AG04450 (cell line): ENCODE data around the gene GMPPA. TPM values are rescaled to one million over a fixed set of nuclear protein-coding genes. Genes with fewer than 3 reads are reported as not detected.

Source experiments
- CTCF ChIA-PET: fragments of 300-600, 350-600 bp; formaldehyde crosslinking; extraction: SDS; loops from one replicate; lab custom pipeline; 2022; ENCODE audit warnings: antibody characterized with exemption, inconsistent platforms; lab: Charles Lee
- POLR2A ChIA-PET: fragments of 350-600 bp; formaldehyde crosslinking; extraction: SDS; loops from one replicate; lab custom pipeline; 2021; ENCODE audit warnings: antibody characterized with exemption, inconsistent platforms; lab: Yijun Ruan, JAX
- DNase-seq: peaks from one replicate; pipeline ENCODE4 v3.0.0-alpha.2; 2011; ENCODE audit warnings: low read depth, low spot score
- H3K27ac ChIP-seq: one replicate; pipeline ENCODE4 v1.5.1; 2012; ENCODE audit warnings: low read depth, low read length, control low read depth
- H3K27me3 ChIP-seq: one replicate; pipeline ENCODE4 v1.6.0; 2012; ENCODE audit warnings: low read length; ENCODE audit not compliant: control insufficient read depth, insufficient read depth
- H3K4me3 ChIP-seq: 2 replicates; pipeline ENCODE4 v1.5.1; 2011; ENCODE audit warnings: mild to moderate bottlenecking, low read depth, low read length, control low read depth
- H3K9me3 ChIP-seq: 2 replicates; pipeline ENCODE4 v1.5.1; 2012; ENCODE audit warnings: low read length; ENCODE audit not compliant: control insufficient read depth, insufficient read depth
- polyA plus RNA-seq: library from polyadenylated mRNA; depleted of rRNA; stranded (reverse); fragments of >200 nt; gene quantifications from 2 replicates; pipeline ENCODE4 v1.2.3, GENCODE V29; 2011
- TF ChIP-seq, protein P1 (sequence below): IDR thresholded peaks from 2 replicates; pipeline ENCODE4 v1.5.1; 2011; ENCODE audit warnings: low read depth, low read length, control low read depth, inconsistent platforms

Gene GMPPA
- polyA plus RNA-seq, 1 experiment, result 90.1 TPM

DNA sequence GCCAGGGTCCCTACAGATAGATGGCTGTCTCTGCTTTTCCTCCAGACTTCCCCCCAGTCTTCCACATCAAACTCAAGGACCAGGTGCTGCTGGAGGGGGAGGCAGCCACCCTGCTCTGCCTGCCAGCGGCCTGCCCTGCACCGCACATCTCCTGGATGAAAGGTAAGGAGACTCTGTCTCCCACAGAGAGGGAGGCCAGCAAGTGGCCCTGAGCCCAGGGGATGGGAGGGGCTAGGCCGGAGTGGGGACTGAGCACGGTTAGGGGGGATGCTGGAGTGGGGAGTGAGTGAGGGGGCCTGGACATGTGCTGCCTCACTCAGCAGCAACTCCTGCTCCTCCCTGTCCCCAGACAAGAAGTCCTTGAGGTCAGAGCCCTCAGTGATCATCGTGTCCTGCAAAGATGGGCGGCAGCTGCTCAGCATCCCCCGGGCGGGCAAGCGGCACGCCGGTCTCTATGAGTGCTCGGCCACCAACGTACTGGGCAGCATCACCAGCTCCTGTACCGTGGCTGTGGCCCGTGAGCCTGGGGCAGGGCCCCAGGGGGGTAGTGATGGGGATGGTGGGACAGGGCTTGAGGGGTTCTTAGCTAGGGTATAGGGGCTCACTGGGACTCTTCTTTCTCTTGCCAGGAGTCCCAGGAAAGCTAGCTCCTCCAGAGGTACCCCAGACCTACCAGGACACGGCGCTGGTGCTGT lies 10.4 kb upstream of the GMPPA start:
- CTCF ChIA-PET, result interaction anchor here (0.8 to 5.6 kb wide), 4 partner anchors 12 to 41 kb away, joined by 4 to 26 read pairs (median 8); no protein-coding TSS in a partner anchor
- DNase-seq, result no peak
- Histone ChIP-seq H3K9me3 (no peaks in the 10 kb centered on the region; the same call in 1 of the 2 replicates), H3K27ac (no peak overlapping the region), H3K4me3 (no peak overlapping the region), H3K27me3 (no peaks in the 10 kb centered on the region)
- POLR2A ChIA-PET, result interaction anchor here (0.7 to 1.3 kb wide), 2 partner anchors 10 kb away, joined by 3 to 10 read pairs; partner anchors contain the start of gene GMPPA
- TF ChIP-seq, protein P1, sequence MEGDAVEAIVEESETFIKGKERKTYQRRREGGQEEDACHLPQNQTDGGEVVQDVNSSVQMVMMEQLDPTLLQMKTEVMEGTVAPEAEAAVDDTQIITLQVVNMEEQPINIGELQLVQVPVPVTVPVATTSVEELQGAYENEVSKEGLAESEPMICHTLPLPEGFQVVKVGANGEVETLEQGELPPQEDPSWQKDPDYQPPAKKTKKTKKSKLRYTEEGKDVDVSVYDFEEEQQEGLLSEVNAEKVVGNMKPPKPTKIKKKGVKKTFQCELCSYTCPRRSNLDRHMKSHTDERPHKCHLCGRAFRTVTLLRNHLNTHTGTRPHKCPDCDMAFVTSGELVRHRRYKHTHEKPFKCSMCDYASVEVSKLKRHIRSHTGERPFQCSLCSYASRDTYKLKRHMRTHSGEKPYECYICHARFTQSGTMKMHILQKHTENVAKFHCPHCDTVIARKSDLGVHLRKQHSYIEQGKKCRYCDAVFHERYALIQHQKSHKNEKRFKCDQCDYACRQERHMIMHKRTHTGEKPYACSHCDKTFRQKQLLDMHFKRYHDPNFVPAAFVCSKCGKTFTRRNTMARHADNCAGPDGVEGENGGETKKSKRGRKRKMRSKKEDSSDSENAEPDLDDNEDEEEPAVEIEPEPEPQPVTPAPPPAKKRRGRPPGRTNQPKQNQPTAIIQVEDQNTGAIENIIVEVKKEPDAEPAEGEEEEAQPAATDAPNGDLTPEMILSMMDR, result no peak

GRCh38 chr2:219488844-219489194 lies 9.9 kb upstream of the GMPPA start:
- ChIA-PET POLR2A (interaction anchor here (0.7 to 1.3 kb wide), 2 partner anchors 10 to 11 kb away, joined by 3 to 10 read pairs; partner anchors contain the start of gene GMPPA), CTCF (interaction anchor here (0.8 to 5.6 kb wide), 3 partner anchors 13 to 27 kb away, joined by 4 to 26 read pairs (median 10); no protein-coding TSS in a partner anchor)
- no peak overlapping the region for H3K4me3 ChIP-seq
- TF ChIP-seq, protein P1, result no peak
- no peak for DNase-seq
- H3K9me3 ChIP-seq, result no peaks in the 10 kb centered on the region; the same call in 1 of the 2 replicates
- no peaks in the 10 kb centered on the region for H3K27me3 ChIP-seq
- H3K27ac ChIP-seq, result no peak overlapping the region

DNA sequence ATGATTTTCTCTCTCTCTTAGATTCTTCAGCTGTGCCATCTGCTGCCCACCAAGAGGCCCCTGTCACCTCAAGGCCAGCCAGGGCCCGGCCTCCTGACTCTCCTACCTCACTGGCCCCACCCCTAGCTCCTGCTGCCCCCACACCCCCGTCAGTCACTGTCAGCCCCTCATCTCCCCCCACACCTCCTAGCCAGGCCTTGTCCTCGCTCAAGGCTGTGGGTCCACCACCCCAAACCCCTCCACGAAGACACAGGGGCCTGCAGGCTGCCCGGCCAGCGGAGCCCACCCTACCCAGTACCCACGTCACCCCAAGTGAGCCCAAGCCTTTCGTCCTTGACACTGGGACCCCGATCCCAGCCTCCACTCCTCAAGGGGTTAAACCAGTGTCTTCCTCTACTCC lies 9.4 kb upstream of the GMPPA start:
- POLR2A ChIA-PET, result interaction anchor here (1.3 kb wide), 1 partner anchor 9 kb away, joined by 10 read pairs; the partner anchor contains the start of gene GMPPA
- Histone ChIP-seq H3K4me3 (no peak overlapping the region), H3K27ac (no peak overlapping the region), H3K27me3 (no peaks in the 10 kb centered on the region), H3K9me3 (no peaks in the 10 kb centered on the region; the same call in 1 of the 2 replicates)
- TF ChIP-seq, protein P1, result no peak
- DNase-seq, result no peak
- CTCF ChIA-PET, result interaction anchor here (2.7 to 5.6 kb wide), 2 partner anchors 13 to 41 kb away, joined by 17 to 26 read pairs; no protein-coding TSS in a partner anchor

- Histone ChIP-seq H3K27me3 (no peaks in the 10 kb centered on the region), H3K9me3 (no peaks in the 10 kb centered on the region; the same call in 1 of the 2 replicates), H3K4me3 (no peak overlapping the region), H3K27ac (no peak overlapping the region)
- CTCF ChIA-PET, result interaction anchor here (2.7 to 5.6 kb wide), 2 partner anchors 14 to 40 kb away, joined by 17 to 26 read pairs; no protein-coding TSS in a partner anchor
- no peak for DNase-seq
- POLR2A ChIA-PET, result no interaction called here
- TF ChIP-seq, protein P1, result no peak; the same call in 1 of the 2 replicates
Observed at GRCh38 chr2:219490186-219490585, 8.5 kb upstream of the GMPPA start.
